ENCODE measurements around the gene CDKN2C. TPM values are rescaled to one million over a fixed set of nuclear protein-coding genes. Genes with fewer than 3 reads are reported as not detected.
A peak's percentile ranks its signal among the peaks of the same experiment; 100 is the strongest.

CDKN2C gene
- total and polyA plus RNA-seq, 2 donors (not counting 3 experiments of a cell fraction or from before 2014, with no cell fraction given): 12.8 to 19.8 TPM

DNA sequence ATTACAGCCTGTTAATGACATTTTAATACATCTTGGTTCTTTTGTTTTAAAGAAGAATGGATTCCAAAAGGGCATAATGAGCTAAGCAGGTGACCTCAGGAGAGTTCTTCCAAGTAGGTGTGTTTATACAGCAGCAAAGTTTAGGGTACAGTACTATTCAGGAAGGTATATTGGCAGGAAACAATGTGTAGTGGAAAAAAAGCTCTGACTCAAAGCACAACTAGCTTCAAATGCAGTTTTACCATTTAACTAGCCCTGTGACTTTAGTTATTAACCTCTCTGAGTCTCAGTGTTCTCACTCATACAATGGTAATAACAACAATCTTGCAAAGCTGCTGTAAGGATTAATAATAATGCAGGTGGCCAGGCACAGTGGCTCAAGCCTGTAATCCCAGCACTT, 39.9 kb upstream of the CDKN2C start:
- peak; percentile 46 for DNase-seq (ENCODE audit: low read depth, low spot score)
- TF ChIP-seq JUN (IDR thresholded peaks at IDR 0.05; ENCODE audit: borderline replicate concordance, insufficient read depth, insufficient read length, low read depth) (no peak), POLR2A (IDR thresholded peaks at IDR 0.05; ENCODE audit: low read depth, low read length) (no peak), POLR2AphosphoS5 (IDR thresholded peaks at IDR 0.05; ENCODE audit: insufficient read depth, low read depth, low read length) (no peak), FOS (IDR thresholded peaks at IDR 0.05; ENCODE audit: borderline replicate concordance, insufficient read depth, low read length) (no peak), EZH2 (IDR thresholded peaks at IDR 0.05; ENCODE audit: borderline replicate concordance, low read depth, low read length, severe bottlenecking) (no peak), MYC (IDR thresholded peaks at IDR 0.05; ENCODE audit: low read depth, low read length) (no peak), GATA2 (IDR thresholded peaks at IDR 0.05; ENCODE audit: insufficient read depth, insufficient read length, low read depth, low read length) (no peak)
- TF ChIP-seq, protein P1, sequence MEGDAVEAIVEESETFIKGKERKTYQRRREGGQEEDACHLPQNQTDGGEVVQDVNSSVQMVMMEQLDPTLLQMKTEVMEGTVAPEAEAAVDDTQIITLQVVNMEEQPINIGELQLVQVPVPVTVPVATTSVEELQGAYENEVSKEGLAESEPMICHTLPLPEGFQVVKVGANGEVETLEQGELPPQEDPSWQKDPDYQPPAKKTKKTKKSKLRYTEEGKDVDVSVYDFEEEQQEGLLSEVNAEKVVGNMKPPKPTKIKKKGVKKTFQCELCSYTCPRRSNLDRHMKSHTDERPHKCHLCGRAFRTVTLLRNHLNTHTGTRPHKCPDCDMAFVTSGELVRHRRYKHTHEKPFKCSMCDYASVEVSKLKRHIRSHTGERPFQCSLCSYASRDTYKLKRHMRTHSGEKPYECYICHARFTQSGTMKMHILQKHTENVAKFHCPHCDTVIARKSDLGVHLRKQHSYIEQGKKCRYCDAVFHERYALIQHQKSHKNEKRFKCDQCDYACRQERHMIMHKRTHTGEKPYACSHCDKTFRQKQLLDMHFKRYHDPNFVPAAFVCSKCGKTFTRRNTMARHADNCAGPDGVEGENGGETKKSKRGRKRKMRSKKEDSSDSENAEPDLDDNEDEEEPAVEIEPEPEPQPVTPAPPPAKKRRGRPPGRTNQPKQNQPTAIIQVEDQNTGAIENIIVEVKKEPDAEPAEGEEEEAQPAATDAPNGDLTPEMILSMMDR (IDR thresholded peaks at IDR 0.05; ENCODE audit: extremely low read depth in 1 of 2, insufficient read depth in 1 of 2, low read depth in 1 of 2, low read length in 2 of 2): no peak
- TF ChIP-seq, protein P2, sequence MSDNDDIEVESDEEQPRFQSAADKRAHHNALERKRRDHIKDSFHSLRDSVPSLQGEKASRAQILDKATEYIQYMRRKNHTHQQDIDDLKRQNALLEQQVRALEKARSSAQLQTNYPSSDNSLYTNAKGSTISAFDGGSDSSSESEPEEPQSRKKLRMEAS (IDR thresholded peaks at IDR 0.05; ENCODE audit: insufficient read depth, insufficient read length): no peak
- H4K20me1 ChIP-seq (replicated peaks; ENCODE audit: control insufficient read depth, extremely low read depth, insufficient read depth, low read length): no peaks in the 10 kb centered on the region
- H3K4me3 ChIP-seq (replicated peaks in 1 of 3; ENCODE audit: insufficient read depth in 1 of 3, low read depth in 1 of 3, low read length in 3 of 3): no peak overlapping the region
- peak; percentile 12 for FAIRE-seq
- dilution Hi-C loops (cut with MboI; ENCODE audit: extremely low pct_ligation_motif_present, low sequenced_read_pairs) (no loop called here), intact Hi-C loops (cut with micrococcal nuclease) (no loop called here)
- BruUV-seq (replicated peaks): no TSS peak
- H3K27me3 ChIP-seq (ENCODE audit: control insufficient read depth in 2 of 2, insufficient read depth in 2 of 2, low read length in 2 of 2): no peaks in the 10 kb centered on the region
- POLR2A ChIA-PET: no interaction called here
- no peaks in the 10 kb centered on the region for H3K9me3 ChIP-seq (replicated peaks; ENCODE audit: control insufficient read depth, insufficient read depth, low read length)
- no peak overlapping the region for H3K4me2 ChIP-seq (ENCODE audit: insufficient read depth, low read length)
- H3K9ac ChIP-seq (replicated peaks; ENCODE audit: extremely low read depth, insufficient read depth, low read length): no peak overlapping the region
- CTCF ChIA-PET: interaction anchor here (0.6 to 2.5 kb wide), 50 partner anchors 8 to 605 kb away, joined by 3 to 100 read pairs (median 6); partner anchors contain the start of genes CDKN2C and FAF1
- H3K79me2 ChIP-seq (ENCODE audit: control insufficient read depth, insufficient read depth, low read length): peaks cover 43% of the 10 kb centered on the region
- no peaks in the 10 kb centered on the region for H3K9me1 ChIP-seq (replicated peaks; ENCODE audit: control insufficient read depth, extremely low read depth, insufficient read depth, low read length)
- no peak overlapping the region for H2AFZ ChIP-seq (ENCODE audit: low read depth, low read length)
- no peak overlapping the region for H3K27ac ChIP-seq (ENCODE audit: insufficient read depth, low read depth, low read length)
- no peaks in the 10 kb centered on the region for H3K4me1 ChIP-seq (ENCODE audit: control insufficient read depth, extremely low read depth, insufficient read depth, low read length)
- no peaks in the 10 kb centered on the region for H3K36me3 ChIP-seq (ENCODE audit: control insufficient read depth in 2 of 2, extremely low read depth in 1 of 2, insufficient read depth in 2 of 2, low read length in 2 of 2)
